HepG2 (cell line): ENCODE results near the gene SERINC2. TPM values are rescaled to one million over a fixed set of nuclear protein-coding genes. Genes with fewer than 3 reads are reported as not detected.

ENCODE experiments used
- AKAP8 ChIP-seq: sonication (generic); formaldehyde crosslinking; IDR thresholded peaks from 2 replicates; pipeline ENCODE4 v1.5.1; 2020; ENCODE audit warnings: mild to moderate bottlenecking, missing genetic modification reagents
- HMG20A ChIP-seq: IDR thresholded peaks from 2 replicates; pipeline ENCODE4 v1.6.1; 2016; ENCODE audit warnings: borderline replicate concordance
- HMGA1 ChIP-seq: sonication (generic); formaldehyde crosslinking; conservative IDR thresholded peaks from 2 replicates; pipeline ENCODE4 v1.4.0; 2020; ENCODE audit warnings: missing genetic modification reagents
- HNRNPK ChIP-seq: fragments of 200-400 bp; formaldehyde crosslinking; IDR thresholded peaks from 2 replicates; pipeline ENCODE4 v1.6.1; 2018; ENCODE audit warnings: low read length, low read depth, moderate library complexity, mild to moderate bottlenecking; ENCODE audit not compliant: poor library complexity, severe bottlenecking
- ISL2 ChIP-seq: sonication (generic); formaldehyde crosslinking; IDR thresholded peaks from 2 replicates; pipeline ENCODE4 v1.5.0; 2020; ENCODE audit warnings: missing genetic modification reagents
- ISX ChIP-seq: sonication (generic); formaldehyde crosslinking; conservative IDR thresholded peaks from 2 replicates; pipeline ENCODE4 v1.5.0; 2020; ENCODE audit warnings: missing genetic modification reagents
- KDM5A ChIP-seq: fragments of 200-600 bp; sonication (generic); IDR thresholded peaks from 2 replicates; pipeline ENCODE4 v1.7.0; 2018; ENCODE audit warnings: antibody characterized with exemption, mild to moderate bottlenecking, low read length, borderline replicate concordance
- MED8 ChIP-seq: sonication (generic); formaldehyde crosslinking; IDR thresholded peaks from 2 replicates; pipeline ENCODE4 v1.8.1; 2023; ENCODE audit warnings: mild to moderate bottlenecking, missing genetic modification reagents; ENCODE audit not compliant: insufficient replicate concordance
- PAX8 ChIP-seq: sonication (generic); formaldehyde crosslinking; IDR thresholded peaks from 2 replicates; pipeline ENCODE4 v1.8.0; 2022; ENCODE audit warnings: mild to moderate bottlenecking, missing genetic modification reagents, borderline replicate concordance
- POLR2AphosphoS2 ChIP-seq: IDR thresholded peaks from 2 replicates; pipeline ENCODE4 v1.6.1; 2011; ENCODE audit warnings: low read depth, low read length, improper control_type of control experiment
- SAFB2 ChIP-seq: sonication (generic); formaldehyde crosslinking; IDR thresholded peaks from 2 replicates; pipeline ENCODE4 v1.5.1; 2020; ENCODE audit warnings: missing genetic modification reagents, low read depth, mild to moderate bottlenecking, borderline replicate concordance
- SMC3 ChIP-seq: IDR thresholded peaks from 2 replicates; pipeline ENCODE4 v1.6.1; 2011; ENCODE audit warnings: low read length, improper control_type of control experiment
- SP5 ChIP-seq: IDR thresholded peaks from 2 replicates; pipeline ENCODE4 v1.6.1; 2016; ENCODE audit warnings: low read depth, borderline replicate concordance
- TBX3 ChIP-seq: fragments of 450-650 bp; IDR thresholded peaks from 2 replicates; pipeline ENCODE4 v1.6.1; 2017; ENCODE audit warnings: antibody characterized with exemption, mild to moderate bottlenecking, inconsistent platforms, borderline replicate concordance
- U2AF2 ChIP-seq: fragments of 200-400 bp; formaldehyde crosslinking; IDR thresholded peaks from 2 replicates; pipeline ENCODE4 v1.6.1; 2017; ENCODE audit warnings: low read depth, mild to moderate bottlenecking, low read length
- ZC3H4 ChIP-seq: sonication (generic); formaldehyde crosslinking; IDR thresholded peaks from 2 replicates; pipeline ENCODE4 v1.4.0; 2020; ENCODE audit warnings: missing genetic modification reagents, borderline replicate concordance
- ZFP82 ChIP-seq: sonication (generic); formaldehyde crosslinking; IDR thresholded peaks from 2 replicates; pipeline ENCODE4 v1.5.1; 2020; ENCODE audit warnings: mild to moderate bottlenecking, missing genetic modification reagents, borderline replicate concordance
- ZNF232 ChIP-seq: sonication (generic); formaldehyde crosslinking; IDR thresholded peaks from 2 replicates; pipeline ENCODE4 v1.4.0; 2020; ENCODE audit warnings: missing genetic modification reagents, borderline replicate concordance
- ZNF354B ChIP-seq: sonication (generic); formaldehyde crosslinking; IDR thresholded peaks from 2 replicates; pipeline ENCODE4 v1.8.0; 2022; ENCODE audit warnings: mild to moderate bottlenecking, missing genetic modification reagents
- ZNF432 ChIP-seq: sonication (generic); formaldehyde crosslinking; IDR thresholded peaks from 2 replicates; pipeline ENCODE4 v1.5.0; 2020; ENCODE audit warnings: missing genetic modification reagents, mild to moderate bottlenecking, borderline replicate concordance
- ZNF552 ChIP-seq: sonication (generic); formaldehyde crosslinking; IDR thresholded peaks from 2 replicates; pipeline ENCODE4 v1.9.0; 2022; ENCODE audit warnings: missing genetic modification reagents, mild to moderate bottlenecking, borderline replicate concordance
- ZNF615 ChIP-seq: sonication (generic); formaldehyde crosslinking; IDR thresholded peaks from 2 replicates; pipeline ENCODE4 v1.5.0; 2020; ENCODE audit warnings: mild to moderate bottlenecking, missing genetic modification reagents, borderline replicate concordance
- ZNF672 ChIP-seq: sonication (generic); formaldehyde crosslinking; IDR thresholded peaks from 2 replicates; pipeline ENCODE4 v1.8.1; 2022; ENCODE audit warnings: missing genetic modification reagents
- ZNF772 ChIP-seq: sonication (generic); formaldehyde crosslinking; IDR thresholded peaks from 2 replicates; pipeline ENCODE4 v1.5.0; 2020; ENCODE audit warnings: mild to moderate bottlenecking, missing genetic modification reagents
- ZNF780A ChIP-seq: sonication (generic); formaldehyde crosslinking; IDR thresholded peaks from 2 replicates; pipeline ENCODE4 v1.8.0; 2022; ENCODE audit warnings: mild to moderate bottlenecking, missing genetic modification reagents, moderate library complexity
- ZSCAN29 ChIP-seq: sonication (generic); formaldehyde crosslinking; conservative IDR thresholded peaks from 2 replicates; pipeline ENCODE4 v1.4.0; 2020; ENCODE audit warnings: mild to moderate bottlenecking, missing genetic modification reagents
- polyA plus RNA-seq, 8 experiments: library from polyadenylated mRNA; depleted of rRNA in 3 of 8; stranded (reverse) in 7 of 8; unstranded in 1 of 8; fragments of >200 nt; fragmentation: Illumina TruSeq in 4 of 8; extraction: Trizol in 4 of 8; gene quantifications; 2 replicates each; pipeline versions ENCODE4 v1.2.1 to v1.2.3, GENCODE V29; 2011 to 2016; ENCODE audit warnings: low read depth in 4 of 8, missing spikeins in 1 of 8, mixed read lengths in 1 of 8; ENCODE audit not compliant: insufficient read depth in 1 of 8
- total RNA-seq, 5 experiments: library from RNA; depleted of rRNA; stranded (reverse); fragments of >200 nt; fragmentation: Illumina TruSeq; extraction: Trizol; gene quantifications; 2 replicates each; pipeline ENCODE4 v1.2.3, GENCODE V29; 2016; ENCODE audit warnings: low read depth in 1 of 5
- TF ChIP-seq, protein P1 (sequence below): sonication (generic); formaldehyde crosslinking; IDR thresholded peaks from 2 replicates; pipeline ENCODE4 v1.4.0; 2020; ENCODE audit warnings: missing genetic modification reagents; ENCODE audit errors: not compliant biosample characterization
- TF ChIP-seq, protein P2 (sequence below): sonication (generic); formaldehyde crosslinking; IDR thresholded peaks from 2 replicates; pipeline ENCODE4 v1.4.0; 2020; ENCODE audit warnings: missing genetic modification reagents
- TF ChIP-seq, protein P3 (sequence below): sonication (generic); formaldehyde crosslinking; IDR thresholded peaks from 2 replicates; pipeline ENCODE4 v1.5.0; 2020; ENCODE audit warnings: mild to moderate bottlenecking, missing genetic modification reagents

SERINC2 gene
- total and polyA plus RNA-seq, 2 of the 13 experiments (the other 11 are each of a cell fraction or from before 2014, with no cell fraction given): 4.8 to 126 TPM

DNA sequence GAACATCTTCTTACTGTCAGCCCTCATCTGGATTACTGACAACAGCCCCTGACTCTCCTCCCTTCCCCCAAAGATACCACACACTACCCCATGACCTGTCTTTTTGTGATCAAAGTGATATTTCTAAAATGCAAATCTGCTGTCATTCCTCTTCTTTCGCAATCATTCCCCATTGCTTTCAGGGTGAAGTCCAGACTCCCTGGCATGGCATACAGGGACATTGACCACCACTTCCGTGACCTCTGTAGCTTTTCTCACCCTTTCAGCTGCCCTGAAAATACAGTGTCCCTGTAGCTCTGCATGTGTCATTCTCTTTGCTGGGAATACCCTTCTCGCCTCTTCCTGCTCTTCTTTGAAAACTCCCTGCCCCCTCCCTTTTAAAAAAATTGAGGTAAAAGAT, 4.1 kb downstream of the SERINC2 start (continued):
- TF ChIP-seq HMG20A (CRISPR knock-in tag): peak; percentile 82; the same call in 1 of the 2 replicates
- no peak for TF ChIP-seq KDM5A
- no peak for TF ChIP-seq ZNF615 (CRISPR knock-in tag)
- TF ChIP-seq MED8: no peak
- no peak for TF ChIP-seq ISX
- TF ChIP-seq TBX3: peak; percentile 89
- no peak for TF ChIP-seq SAFB2 (CRISPR knock-in tag)
- TF ChIP-seq HNRNPK: no peak
- TF ChIP-seq AKAP8 (CRISPR knock-in tag): no peak
- no peak for TF ChIP-seq SMC3
- no peak for TF ChIP-seq ZNF432
- TF ChIP-seq, protein P1, sequence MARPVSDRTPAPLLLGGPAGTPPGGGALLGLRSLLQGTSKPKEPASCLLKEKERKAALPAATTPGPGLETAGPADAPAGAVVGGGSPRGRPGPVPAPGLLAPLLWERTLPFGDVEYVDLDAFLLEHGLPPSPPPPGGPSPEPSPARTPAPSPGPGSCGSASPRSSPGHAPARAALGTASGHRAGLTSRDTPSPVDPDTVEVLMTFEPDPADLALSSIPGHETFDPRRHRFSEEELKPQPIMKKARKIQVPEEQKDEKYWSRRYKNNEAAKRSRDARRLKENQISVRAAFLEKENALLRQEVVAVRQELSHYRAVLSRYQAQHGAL (CRISPR knock-in tag): no peak
- peak; percentile 57 for TF ChIP-seq ISL2
- no peak for TF ChIP-seq ZNF780A (CRISPR knock-in tag)
- no peak for TF ChIP-seq ZNF552 (CRISPR knock-in tag)
- TF ChIP-seq SP5 (CRISPR knock-in tag): peak; percentile 64
- TF ChIP-seq, protein P2, sequence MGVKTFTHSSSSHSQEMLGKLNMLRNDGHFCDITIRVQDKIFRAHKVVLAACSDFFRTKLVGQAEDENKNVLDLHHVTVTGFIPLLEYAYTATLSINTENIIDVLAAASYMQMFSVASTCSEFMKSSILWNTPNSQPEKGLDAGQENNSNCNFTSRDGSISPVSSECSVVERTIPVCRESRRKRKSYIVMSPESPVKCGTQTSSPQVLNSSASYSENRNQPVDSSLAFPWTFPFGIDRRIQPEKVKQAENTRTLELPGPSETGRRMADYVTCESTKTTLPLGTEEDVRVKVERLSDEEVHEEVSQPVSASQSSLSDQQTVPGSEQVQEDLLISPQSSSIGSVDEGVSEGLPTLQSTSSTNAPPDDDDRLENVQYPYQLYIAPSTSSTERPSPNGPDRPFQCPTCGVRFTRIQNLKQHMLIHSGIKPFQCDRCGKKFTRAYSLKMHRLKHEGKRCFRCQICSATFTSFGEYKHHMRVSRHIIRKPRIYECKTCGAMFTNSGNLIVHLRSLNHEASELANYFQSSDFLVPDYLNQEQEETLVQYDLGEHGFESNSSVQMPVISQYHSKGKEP (CRISPR knock-in tag): no peak
- no peak for TF ChIP-seq ZC3H4 (CRISPR knock-in tag)
- TF ChIP-seq PAX8 (CRISPR knock-in tag): no peak
- no peak for TF ChIP-seq U2AF2
- no peak for TF ChIP-seq HMGA1 (CRISPR knock-in tag)
- TF ChIP-seq, protein P3, sequence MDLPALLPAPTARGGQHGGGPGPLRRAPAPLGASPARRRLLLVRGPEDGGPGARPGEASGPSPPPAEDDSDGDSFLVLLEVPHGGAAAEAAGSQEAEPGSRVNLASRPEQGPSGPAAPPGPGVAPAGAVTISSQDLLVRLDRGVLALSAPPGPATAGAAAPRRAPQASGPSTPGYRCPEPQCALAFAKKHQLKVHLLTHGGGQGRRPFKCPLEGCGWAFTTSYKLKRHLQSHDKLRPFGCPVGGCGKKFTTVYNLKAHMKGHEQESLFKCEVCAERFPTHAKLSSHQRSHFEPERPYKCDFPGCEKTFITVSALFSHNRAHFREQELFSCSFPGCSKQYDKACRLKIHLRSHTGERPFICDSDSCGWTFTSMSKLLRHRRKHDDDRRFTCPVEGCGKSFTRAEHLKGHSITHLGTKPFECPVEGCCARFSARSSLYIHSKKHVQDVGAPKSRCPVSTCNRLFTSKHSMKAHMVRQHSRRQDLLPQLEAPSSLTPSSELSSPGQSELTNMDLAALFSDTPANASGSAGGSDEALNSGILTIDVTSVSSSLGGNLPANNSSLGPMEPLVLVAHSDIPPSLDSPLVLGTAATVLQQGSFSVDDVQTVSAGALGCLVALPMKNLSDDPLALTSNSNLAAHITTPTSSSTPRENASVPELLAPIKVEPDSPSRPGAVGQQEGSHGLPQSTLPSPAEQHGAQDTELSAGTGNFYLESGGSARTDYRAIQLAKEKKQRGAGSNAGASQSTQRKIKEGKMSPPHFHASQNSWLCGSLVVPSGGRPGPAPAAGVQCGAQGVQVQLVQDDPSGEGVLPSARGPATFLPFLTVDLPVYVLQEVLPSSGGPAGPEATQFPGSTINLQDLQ (CRISPR knock-in tag): no peak
- TF ChIP-seq ZNF232 (CRISPR knock-in tag): no peak
- TF ChIP-seq ZSCAN29 (CRISPR knock-in tag): no peak
- no peak for TF ChIP-seq ZFP82 (CRISPR knock-in tag)
- TF ChIP-seq ZNF772: no peak
- TF ChIP-seq POLR2AphosphoS2: no peak
- no peak for TF ChIP-seq ZNF672 (CRISPR knock-in tag)
- no peak for TF ChIP-seq ZNF354B (CRISPR knock-in tag)
